Stimulated activated CD8-positive, alpha-beta memory T cell treated with anti-CD3 and anti-CD28 coated beads, Interleukin-15, amount 100 ng/mL, for 24 hours (primary cell): Measurements from ENCODE around the gene APBA1.

Source experiments
- DNase-seq: peaks from one replicate; pipeline ENCODE4 v3.0.0-alpha.2; 2020; ENCODE audit warnings: low read depth

The APBA1 gene

DNA sequence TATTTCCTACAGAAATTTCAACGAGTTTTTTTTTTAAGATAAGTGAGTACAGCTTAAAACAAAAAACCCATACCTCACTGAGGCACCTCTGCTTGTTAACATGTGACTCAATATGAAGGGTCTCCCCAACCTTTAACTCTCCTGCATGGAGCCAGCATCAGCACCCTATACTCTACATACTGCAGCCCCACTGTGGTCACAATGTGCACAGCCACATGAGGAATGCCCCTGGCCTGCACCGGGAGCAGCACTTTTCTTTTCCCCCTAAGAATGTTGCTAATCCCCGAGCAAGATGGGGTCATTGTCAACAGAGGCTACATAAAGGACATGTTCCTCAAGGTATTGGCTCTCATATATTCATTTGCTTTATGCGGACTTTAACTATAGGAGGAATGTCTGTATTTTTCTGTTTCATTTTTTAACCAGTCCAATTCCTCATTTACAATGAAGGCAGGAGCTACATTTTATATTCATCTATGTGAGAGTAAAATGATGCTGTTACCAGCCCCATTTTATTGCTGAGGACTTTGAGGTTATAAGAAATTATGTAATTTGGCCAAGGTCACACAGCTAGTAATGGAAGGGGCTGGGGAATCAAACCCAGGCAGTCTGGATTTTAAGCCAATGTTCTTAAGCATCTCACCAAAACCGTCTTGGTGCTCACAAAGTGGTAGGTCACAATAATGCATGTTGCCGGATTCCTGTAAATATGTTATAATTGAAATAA is 93.0 kb downstream of the APBA1 start:
- DNase-seq, result no peak

DNA sequence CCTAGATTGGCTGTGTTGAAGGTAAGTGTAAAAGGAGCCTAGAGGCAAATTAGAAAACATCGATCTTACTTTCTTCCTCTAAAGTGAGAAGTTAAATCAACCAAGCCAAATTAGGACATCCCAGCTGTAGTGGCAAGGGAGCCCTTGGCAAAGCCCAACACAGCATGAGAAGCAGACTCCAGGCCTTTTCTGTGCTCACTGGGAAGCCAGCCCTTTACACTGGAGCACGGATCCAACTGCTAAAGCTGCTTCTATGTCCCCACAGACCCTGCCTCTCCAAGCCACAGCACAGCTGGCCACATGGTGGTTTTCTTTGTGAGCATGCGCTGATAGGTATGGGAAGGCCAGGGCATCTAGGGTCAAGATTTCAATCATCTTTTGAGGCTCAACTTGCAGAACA is 94.1 kb downstream of the APBA1 start:
- no peak for DNase-seq

DNA sequence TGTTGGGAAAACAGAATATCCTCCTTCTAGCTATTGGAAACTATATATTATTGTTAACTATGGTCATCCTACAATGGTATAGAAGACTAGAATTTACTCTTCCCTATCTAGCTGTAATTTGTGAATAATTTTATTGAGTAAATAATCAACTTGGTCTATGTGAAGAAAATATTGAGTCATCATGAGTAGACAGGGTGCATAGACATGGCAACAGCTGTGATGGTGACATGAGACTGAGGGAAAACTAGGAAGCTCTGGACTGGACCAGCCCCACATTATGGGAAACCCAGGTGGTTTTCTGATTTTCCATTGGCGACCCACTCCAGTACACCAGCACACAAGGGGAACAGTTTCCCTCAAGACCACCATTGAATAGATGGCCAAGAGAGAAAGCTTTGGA is 95.0 kb downstream of the APBA1 start:
- DNase-seq, result no peak

DNA sequence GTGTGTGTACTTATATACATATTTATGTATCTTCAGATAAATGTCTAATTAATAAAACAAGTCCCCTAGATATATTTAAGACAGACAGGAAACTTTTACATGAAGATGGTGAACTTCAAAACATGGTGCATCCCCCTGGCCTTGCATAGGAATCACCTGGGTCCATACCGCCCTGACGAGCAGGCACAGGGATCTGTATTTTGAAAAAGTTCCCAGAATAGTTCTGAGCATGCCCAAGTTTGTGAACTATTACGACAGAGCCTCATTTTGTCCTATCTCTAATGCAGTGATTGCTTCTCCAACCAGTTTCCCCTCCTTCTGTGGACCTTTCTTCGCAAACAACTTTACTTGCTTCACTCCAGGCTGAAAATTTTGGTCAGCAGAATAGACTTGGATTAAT is 98.1 kb downstream of the APBA1 start:
- DNase-seq, result no peak

DNA sequence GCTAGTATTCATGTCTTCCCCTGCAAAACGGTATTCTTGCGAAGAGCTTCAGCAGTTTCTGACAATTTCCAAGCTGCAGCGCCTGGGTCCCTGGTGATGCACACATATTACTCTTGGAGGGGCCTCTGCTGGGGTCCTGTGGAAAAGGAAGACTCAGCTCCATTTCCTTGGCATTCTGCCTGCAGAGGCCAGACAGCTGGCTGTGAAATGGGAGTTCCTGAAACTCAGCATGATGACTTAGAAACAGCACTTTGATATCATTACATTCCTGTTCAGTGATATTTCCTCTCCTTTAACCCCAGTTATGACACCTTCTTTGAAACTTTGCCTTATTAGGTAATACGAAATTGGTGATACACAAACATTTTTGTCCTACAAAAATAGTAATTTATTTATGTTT is 98.5 kb downstream of the APBA1 start:
- DNase-seq, result no peak

DNA sequence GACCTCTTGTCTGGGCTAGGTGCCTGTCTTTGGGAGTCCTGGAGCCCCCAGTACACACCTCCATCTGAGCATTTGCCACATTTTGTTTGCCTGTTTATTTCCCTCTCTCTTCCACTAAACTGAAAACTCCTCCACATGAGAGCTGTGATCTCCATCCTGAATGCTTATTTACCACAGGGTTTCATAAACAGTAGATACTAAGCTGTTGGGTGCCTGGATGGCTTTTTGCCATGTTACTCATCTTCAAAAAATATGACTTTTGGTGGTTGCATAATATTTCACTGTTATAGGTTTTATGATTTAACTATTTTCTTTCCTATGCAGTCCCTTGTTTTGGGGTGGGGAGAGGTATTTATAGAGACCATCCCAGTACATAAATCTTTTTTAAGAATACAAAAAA is 99.6 kb downstream of the APBA1 start:
- no peak for DNase-seq

DNA sequence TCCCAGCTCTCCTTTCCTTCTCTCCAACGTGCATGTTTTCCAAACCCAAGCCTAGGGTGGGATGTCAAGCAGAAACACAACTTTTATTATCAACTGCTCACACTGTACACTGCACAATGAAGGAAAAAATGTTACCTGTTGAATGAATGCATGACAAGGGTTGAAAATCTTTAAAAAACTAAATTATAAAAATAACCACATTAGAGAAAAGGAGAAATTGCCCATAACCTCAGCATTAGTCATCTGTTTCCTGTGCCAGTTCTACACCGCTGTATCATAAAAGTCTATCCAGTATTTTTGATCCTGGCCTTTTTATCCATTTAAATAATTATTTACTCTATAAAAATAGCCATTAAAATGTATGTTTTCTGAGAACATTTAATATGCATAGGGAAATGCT is 101.1 kb downstream of the APBA1 start:
- no peak for DNase-seq

DNA sequence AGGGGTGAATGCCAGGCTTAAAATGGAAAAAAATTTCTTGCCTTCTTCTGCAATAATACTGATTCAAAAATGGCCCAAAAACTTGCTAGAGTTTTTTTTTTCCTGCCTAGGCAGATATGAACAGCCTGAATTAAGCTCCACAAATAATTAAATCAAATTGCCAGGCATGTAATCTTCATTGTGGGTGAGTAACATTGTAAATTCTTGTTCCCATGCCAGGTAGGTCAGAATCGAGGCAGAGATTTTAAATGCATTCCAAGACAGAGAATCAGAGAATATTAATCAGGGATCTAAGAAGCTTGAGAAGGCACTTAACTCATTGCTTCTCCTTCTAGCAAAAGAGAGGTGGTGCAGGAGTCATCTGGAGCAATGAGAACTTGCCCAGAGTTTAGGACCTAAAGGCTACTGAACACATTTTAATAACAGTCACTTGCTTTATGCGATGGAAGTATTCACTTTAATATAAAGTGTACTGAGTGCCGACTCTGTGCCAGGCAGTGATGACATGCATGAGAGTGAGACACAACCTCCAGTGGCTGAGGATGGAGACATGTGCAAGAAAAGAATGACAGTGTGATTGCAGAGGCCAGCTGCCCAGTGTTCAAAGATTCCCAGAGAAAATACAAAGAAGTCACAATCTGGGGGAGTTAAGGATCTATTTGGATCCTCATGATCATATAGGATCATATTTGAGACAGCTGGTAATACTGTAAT is 102.3 kb downstream of the APBA1 start:
- DNase-seq, result no peak

DNA sequence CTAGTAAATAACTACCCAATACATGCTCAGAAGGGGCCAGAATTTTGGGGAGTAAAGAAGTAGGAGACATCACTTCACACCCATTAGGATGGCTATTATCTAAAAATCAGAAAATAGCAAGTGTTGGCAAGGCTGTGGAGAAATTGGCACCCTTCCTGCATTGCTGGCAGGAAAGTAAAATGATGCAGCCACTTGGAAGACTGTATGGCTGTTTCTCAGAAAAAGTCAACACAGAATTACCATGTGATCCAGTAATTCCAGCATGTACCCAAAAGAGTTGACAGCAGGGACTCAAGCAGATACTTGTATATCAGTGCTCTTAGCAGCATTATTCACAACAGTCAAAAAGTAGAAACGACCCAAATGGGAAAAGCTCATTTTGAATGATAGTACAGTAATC is 107.6 kb downstream of the APBA1 start:
- DNase-seq, result no peak

DNA sequence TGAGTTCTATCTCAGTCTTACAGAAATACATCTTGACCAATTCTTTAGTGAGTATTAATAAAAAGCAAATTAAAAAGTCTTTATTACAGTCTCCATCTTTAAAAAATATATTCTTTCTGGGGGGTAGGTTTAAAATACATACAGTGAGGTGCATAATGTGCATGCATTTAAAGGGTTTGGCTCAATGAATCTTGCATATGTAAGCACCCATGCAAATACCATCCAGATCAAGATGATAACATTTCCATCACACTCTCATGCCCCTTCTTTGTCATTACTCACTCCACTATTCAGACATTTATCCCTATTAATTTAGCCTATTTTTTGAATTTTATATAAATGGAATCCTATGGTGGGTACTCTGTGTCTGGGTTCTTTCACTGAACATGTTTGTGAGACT is 113.0 kb downstream of the APBA1 start:
- DNase-seq, result no peak

DNA sequence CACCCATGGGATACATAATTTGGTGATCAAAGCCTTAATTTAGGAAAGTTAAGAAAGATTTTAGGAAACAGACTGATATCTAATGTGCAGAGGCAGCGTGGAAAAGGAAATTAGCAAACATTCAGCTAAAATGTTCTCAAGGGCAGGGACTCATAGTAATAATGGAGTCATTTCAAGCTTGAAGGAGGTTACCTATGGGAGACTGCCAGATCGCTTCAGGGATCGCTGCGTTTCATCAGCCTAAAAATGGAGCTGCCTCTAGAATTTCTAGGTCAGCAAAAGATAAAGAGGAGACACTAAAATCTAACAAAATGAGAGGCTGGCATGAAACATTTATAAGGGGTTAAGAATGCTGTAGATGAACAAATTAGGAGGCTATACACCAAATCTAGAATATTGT is 115.5 kb downstream of the APBA1 start:
- DNase-seq, result no peak

DNA sequence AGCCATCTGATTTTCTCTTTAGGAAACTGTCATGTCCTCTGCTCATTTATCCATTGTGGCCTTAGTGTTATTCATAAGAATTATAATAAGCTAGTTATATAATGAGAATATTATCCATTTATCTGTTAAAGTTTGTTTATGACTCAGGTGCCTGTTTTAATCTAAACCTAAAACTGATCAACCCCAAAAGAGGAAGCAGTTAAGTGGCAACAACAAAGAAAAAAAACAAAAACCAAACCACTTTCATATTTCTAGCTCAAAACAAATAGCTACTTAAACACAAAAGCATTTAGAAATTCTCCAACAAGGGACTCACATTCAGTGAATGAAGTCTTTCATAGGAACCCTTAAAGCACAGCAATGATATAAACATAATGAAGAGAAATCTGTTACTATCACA is 116.4 kb downstream of the APBA1 start:
- DNase-seq, result no peak

DNA sequence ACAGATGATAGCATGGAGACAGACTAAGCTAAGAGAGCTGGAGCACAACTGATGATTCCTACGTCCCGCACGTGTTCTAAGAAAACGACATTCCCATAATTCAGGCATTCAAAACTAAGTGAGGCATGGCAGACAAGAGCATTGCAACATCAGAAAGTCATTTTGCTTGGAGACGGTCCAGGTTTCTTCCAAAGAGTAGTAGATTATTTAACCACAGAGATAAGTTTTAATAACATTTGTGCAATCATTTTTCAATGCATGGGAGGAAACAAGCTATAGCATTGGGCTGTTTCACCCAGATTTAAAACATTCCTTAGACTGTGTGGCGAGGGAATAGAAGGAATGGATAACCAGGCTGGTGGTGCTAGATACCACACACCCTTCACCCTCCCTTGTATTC is 117.2 kb downstream of the APBA1 start:
- no peak for DNase-seq

DNA sequence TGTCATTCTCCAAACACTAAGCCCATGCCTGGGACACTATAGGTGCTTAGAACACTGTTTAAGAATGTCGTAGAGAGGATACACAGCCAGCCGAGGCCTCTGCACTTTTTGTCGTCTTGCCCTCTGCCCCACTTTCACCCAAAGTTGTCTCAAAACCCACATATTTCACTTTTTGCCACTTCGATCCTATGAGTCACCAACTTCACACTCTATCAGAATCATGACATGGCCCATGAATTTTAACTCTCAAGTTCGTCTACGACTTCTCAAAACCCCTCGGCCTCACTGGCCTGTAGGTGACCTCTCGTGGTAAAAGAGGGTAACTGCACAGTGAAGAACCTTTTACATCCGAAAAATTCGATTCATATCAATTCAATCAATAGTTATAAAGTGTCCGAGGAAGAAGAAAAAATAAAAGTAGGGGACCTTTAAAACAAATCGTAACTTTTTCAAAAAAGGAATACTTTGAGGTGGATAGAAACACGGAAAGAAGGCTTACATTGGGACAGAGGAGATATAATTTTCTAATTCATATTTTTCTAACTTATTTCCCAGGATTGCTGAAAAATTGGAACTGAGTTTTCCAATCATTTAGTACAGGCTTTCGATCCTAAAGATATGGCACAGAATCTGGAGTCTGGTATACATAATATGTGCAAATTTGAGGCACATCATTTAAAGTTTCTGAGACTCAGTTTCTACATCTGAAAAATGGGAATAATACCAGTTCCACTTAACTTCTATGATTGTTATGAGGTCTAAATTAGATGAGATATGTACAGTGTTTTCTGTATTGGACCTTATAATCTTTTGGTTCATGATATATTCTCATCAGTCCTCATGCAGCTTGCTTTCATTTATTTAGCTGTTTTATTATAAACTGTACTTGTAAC is 122.6 kb downstream of the APBA1 start:
- DNase-seq, result no peak

DNA sequence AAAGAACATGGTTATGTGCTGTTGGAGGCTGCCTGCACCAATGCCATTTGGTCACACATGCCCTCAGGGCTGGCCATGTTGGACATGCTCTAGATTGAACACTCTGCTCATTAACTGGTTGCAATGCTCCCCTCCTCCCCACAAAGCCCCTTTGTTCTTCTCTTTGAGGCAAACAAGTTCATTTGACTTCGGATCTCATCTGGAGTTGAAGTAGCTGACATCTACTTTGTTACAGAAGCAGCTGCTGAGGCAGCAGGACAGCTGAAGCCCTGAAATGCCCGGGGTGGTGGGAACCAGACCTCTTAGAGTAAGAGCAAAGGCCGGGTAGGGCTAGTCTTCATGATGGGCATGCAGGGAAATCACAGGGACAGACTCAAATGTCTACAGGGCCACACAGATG is 123.5 kb downstream of the APBA1 start:
- no peak for DNase-seq

DNA sequence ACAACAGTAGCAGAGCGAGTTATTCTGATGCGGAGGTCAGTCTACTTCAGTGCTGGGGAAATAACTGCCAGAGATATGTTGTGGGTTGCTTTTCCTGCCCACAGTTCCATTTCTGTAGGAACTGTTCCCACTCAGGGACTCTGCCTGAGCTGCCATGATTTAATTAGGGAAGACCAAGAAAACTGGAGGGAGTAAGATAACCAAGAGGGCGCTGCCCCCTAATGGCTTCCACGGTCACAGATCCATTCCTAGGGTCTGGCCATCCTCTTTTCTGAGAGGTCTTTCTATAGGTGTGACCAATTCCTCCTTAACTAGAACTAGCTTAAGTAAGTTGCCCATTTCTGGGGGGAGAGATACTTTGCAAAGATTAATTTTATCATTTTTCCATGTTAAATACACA is 125.9 kb downstream of the APBA1 start:
- DNase-seq, result no peak

DNA sequence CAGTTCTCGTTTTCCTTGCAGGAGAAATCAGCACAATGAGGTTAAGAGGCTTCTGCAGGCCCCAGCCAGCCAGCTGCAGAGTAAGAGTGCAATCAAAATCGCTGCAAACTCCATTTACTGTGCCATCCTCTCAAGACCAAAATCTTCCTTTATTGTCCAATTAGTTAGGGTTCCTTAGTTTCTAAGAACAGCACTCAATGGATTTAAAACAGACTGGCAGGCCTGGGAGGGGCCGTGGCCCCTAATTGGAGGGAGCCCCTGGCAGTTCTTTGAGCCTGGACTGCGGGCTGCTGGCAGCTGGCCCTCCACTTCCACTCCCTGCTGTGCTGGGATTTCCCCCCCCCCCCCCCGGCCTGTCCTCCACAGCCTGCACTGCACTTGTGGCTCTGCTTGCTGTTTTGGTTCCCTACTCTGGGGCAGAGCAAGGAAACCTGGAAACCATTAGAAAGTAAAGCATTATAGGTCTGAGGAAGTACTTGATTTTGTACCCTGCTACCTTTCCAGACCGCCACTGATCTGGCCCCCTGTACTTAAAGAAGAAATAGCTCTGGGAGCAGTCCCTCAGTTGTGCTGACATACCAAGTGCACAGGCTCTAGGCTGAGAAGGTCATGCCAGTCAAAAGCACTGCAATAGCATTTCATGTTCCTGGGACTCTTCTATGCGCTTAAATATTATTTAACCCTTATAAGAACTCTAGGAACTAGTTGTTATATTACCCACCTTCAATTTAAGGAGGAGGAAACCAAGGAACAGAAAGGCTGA is 129.0 kb downstream of the APBA1 start:
- DNase-seq, result no peak

DNA sequence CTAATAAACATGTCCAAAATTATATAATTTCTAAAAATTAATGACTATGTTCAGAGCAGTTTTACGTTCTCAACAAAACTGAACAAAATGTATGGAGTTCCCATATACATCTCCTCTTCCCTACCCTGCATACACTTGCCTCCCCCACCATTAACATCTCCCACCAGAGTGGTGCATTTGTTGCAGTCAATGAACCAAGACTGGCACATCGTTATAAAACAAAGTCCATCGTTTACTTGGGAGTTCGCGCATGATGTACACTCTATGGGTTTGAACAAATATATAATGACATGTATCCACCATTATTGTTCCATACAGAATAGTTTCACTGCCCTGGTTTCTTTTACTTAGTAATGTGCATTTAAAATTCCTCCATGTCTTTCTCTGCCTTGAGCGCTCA is 130.1 kb downstream of the APBA1 start:
- no peak for DNase-seq

DNA sequence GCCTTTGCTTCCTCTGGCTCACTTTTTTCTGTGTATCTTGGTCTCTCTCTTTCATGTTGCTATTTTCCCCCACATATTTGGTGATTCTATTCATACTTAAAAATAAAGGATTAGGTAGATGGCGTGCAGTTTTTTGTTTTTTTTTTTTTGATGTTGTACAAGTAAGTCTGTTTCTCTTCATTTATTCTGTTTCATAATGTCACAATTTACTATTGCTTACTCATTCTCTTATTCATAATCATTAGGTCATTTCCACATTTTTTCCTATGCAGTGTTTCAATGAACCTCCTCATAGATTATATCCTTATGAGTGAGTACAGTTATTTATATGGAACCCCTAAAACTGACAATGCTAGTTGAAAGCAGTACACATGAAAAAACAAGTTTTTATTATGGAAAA is 136.3 kb downstream of the APBA1 start:
- DNase-seq, result no peak

DNA sequence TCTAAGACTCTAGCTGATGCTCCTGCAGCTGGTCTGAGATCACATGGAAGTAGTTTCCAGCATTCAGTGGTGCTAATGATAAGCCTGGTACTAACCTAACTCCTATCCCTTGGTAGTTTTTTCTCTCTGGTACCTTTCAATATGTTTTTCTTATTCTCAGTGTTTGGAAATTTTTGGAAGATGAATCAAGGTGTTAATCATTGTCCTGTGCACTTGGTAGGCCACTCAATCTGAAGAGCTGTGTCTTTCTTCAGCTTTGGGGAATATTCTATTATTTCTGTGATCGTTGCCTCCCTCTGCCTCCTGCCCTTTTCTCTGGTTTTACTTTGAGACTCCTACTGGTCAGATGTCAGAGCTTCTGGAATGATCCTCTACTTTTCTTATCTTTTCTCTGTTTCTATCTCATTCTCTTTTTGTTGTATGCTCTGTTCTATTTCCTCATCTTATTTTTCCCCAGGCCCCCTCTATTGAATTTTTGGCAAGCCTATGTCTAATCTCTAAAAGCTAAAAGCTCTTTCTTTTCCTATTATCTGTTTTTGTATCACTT is 136.8 kb downstream of the APBA1 start:
- no peak for DNase-seq

DNA sequence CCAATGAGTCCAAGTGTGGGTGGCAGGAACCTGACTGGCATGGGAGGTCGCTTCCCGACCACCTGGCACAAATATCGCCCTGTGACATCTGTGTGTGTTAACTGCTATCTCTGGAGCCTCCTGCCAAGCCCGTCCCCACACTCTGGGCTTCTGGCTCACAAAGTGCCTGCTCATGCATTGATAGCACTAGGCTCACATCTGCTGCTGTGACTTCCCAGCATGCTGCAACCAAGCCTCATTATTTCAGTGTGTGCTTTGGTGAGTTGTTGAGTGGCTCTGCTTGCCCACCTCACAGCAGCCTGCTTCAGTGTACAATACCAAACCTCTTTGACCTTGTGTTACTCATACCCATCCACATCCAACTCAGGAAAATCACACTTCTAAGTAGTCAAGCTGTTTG is 139.8 kb downstream of the APBA1 start:
- no peak for DNase-seq

DNA sequence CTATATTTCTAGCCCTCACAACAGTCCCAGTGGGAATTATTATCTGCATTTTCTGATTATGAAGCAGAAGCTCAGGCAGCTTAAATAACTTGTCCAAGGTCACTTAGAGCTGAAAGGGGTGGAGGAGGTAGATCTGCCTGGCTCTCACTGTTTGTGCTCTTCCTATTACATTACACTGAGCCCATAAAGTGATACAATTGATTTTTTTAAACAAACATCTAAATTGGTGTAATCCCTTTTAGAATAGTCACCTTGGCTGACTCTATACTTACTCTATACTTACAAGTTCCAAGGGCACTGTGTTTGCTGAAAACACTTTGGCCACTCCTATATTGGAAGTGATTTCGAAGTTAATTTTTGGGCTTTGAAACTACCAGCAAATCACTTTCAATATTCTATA is 144.7 kb downstream of the APBA1 start:
- DNase-seq, result no peak
